Measurements from ENCODE around the gene SP8.

DNA sequence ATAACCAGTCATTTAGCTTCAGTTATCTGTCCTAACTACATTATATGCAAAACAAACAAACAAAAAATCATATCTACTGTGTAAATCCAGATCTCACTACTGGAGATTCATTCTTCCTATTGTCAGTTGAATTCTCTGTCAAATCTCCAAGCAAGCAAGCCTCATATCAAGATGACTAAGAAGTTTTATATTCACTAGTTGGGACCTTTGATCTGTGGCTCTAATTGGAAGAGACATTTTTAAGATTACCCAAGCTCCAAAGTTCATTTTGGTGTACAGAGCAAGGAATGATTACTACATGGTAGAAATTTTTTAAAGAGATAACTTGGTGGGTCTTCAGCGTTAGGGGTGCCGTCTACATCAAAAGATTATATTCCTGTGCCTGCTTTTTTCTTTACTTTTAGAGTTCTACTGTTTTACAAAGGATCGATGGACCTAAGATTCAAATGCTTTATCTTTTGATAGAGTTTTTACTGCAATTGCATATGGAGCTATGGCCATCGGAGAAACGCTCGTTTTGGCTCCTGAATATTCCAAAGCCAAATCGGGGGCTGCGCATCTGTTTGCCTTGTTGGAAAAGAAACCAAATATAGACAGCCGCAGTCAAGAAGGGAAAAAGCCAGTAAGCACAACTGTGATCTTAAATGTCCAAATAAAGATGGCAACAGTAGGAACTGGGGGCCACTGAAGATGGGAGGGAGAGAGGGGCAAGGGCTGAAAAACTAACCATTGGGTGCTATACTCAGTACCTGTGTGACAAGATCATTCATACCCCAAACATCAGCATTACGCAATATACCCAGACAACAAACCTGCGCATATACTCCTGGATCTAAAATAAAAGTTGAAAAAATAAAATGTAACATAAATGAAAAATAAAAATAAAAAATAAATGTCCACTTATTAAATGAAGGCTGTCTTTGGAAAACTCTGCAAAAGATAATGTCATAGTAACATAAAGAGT, 47.9 kb downstream of the SP8 start:
- TF ChIP-seq, protein P1, sequence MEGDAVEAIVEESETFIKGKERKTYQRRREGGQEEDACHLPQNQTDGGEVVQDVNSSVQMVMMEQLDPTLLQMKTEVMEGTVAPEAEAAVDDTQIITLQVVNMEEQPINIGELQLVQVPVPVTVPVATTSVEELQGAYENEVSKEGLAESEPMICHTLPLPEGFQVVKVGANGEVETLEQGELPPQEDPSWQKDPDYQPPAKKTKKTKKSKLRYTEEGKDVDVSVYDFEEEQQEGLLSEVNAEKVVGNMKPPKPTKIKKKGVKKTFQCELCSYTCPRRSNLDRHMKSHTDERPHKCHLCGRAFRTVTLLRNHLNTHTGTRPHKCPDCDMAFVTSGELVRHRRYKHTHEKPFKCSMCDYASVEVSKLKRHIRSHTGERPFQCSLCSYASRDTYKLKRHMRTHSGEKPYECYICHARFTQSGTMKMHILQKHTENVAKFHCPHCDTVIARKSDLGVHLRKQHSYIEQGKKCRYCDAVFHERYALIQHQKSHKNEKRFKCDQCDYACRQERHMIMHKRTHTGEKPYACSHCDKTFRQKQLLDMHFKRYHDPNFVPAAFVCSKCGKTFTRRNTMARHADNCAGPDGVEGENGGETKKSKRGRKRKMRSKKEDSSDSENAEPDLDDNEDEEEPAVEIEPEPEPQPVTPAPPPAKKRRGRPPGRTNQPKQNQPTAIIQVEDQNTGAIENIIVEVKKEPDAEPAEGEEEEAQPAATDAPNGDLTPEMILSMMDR (IDR thresholded peaks at IDR 0.05), result no peak
- TF ChIP-seq POLR2A (IDR thresholded peaks at IDR 0.05), result no peak
- no peak for TF ChIP-seq POLR2AphosphoS5 (IDR thresholded peaks at IDR 0.05)
- TF ChIP-seq EP300 (IDR thresholded peaks at IDR 0.05; ENCODE audit: low read depth), result no peak

Data from transverse colon (tissue), 4 donors.